ENCODE measurements around the gene AGAP1. TPM values are rescaled to one million over a fixed set of nuclear protein-coding genes. Genes with fewer than 3 reads are reported as not detected.

The AGAP1 gene
- polyA plus RNA-seq, 2 of the 4 experiments (the other 2 are of a cell fraction) = 20.2 to 21.9 TPM

- no peak for TF ChIP-seq RARB (CRISPR knock-in tag; IDR thresholded peaks at IDR 0.05)
- no peak overlapping the region for H3K4me2 ChIP-seq
Measured at GRCh38 chr2:235570256-235570655, 76.4 kb downstream of the AGAP1 start.

GRCh38 chr2:235570966-235571692 is 77.3 kb downstream of the AGAP1 start:
- no peak overlapping the region for H3K4me3 ChIP-seq
- ChIA-PET POLR2A (interaction anchor here (0.6 kb wide), 1 partner anchor 297 kb away, joined by 3 read pairs; no protein-coding TSS in a partner anchor), CTCF (interaction anchor here (0.9 to 1.0 kb wide), 2 partner anchors 22 to 271 kb away, joined by 3 read pairs; no protein-coding TSS in a partner anchor)
- H3K4me1 ChIP-seq = no peaks in the 10 kb centered on the region
- ATAC-seq (no peak), DNase-seq (ENCODE audit: low read depth in 1 of 2, low spot score in 1 of 2) (no peak), FAIRE-seq (no peak)
- no peak overlapping the region for H3K27ac ChIP-seq
- H3K4me2 ChIP-seq = no peak overlapping the region
- peaks cover 4% of the 10 kb centered on the region; the same call in 1 of the 3 replicates for H3K9me3 ChIP-seq
- TF ChIP-seq BCL3 (IDR thresholded peaks at IDR 0.05) (no peak), MAX (IDR thresholded peaks at IDR 0.05) (no peak), E2F6 (IDR thresholded peaks at IDR 0.05; ENCODE audit: borderline replicate concordance, low read depth) (no peak), TP53 (CRISPR knock-in tag; IDR thresholded peaks at IDR 0.05) (no peak), ATOH8 (CRISPR knock-in tag; IDR thresholded peaks at IDR 0.05; ENCODE audit: low read depth) (no peak), EHF (CRISPR knock-in tag; IDR thresholded peaks at IDR 0.05) (no peak), REST (IDR thresholded peaks at IDR 0.05) (no peak), HDAC2 (IDR thresholded peaks at IDR 0.05) (no peak), CHD2 (IDR thresholded peaks at IDR 0.05; ENCODE audit: low read length, partially characterized antibody) (no peak), GATA3 (IDR thresholded peaks at IDR 0.05; ENCODE audit: borderline replicate concordance) (no peak), HMGXB4 (CRISPR knock-in tag; IDR thresholded peaks at IDR 0.05; ENCODE audit: borderline replicate concordance) (no peak)
- 85% methylated on average over 9 of the region's 9 CpGs for WGBS (ENCODE audit: missing lambda C conversion rate)

More at GRCh38 chr2:235570256-235570655, 76.4 kb downstream of the AGAP1 start:
- ChIA-PET CTCF (no interaction called here), POLR2A (interaction anchor here (0.6 kb wide), 1 partner anchor 297 kb away, joined by 3 read pairs; no protein-coding TSS in a partner anchor)
- H3K4me3 ChIP-seq = no peak overlapping the region
- H3K27ac ChIP-seq = no peak overlapping the region
- peaks cover 4% of the 10 kb centered on the region; the same call in 1 of the 3 replicates for H3K9me3 ChIP-seq
- ATAC-seq (no peak), FAIRE-seq (no peak), DNase-seq (ENCODE audit: low read depth in 1 of 2, low spot score in 1 of 2) (no peak)
- WGBS (ENCODE audit: missing lambda C conversion rate) = 71% methylated on average over 4 of the region's 4 CpGs
- no peaks in the 10 kb centered on the region for H3K4me1 ChIP-seq

Measured in A549 (cell line).